Measurements from ENCODE around the gene SLC18A3.

The SLC18A3 gene

DNA sequence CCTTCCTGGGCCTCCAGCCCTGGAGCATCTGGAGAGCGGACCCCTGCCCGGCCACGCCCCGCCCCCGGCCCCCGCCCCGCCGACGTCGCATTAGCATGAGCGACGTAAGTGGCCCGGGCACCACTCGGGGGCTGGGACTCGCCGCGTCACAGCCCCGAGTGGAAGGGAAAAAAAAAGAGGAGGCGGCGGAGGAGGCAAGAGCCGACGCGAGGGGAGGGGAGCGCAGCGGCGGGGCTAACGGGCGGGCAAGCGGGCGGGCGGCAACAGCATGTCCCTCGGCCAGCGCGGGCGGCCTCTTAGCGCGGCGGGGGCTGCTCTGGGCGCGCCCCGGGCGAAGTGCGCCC is at the start of gene SLC18A3:
TSS of gene SLC18A3 (plus strand) at position 197 of the 344 bp plus-strand sequence. CDS start 431 bp downstream, outside the sequence.
- H3K36me3 ChIP-seq, result no peaks in the 10 kb centered on the region
- no peaks in the 10 kb centered on the region for H3K4me1 ChIP-seq (ENCODE audit: control insufficient read depth in 1 of 2, insufficient read depth in 1 of 2, low read depth in 1 of 2, low read length in 1 of 2)
- peaks cover 100% of the 10 kb centered on the region for H3K27me3 ChIP-seq
- H3K27ac ChIP-seq, result no peak within 1 kb of the TSS
- H3K4me3 ChIP-seq (ENCODE audit: low read depth in 1 of 2, low read length in 1 of 2), result no peak within 1 kb of the TSS
- H3K9me3 ChIP-seq, result no peaks in the 10 kb centered on the region
- TF ChIP-seq CTCF (IDR thresholded peaks at IDR 0.05), result no peak

DNA sequence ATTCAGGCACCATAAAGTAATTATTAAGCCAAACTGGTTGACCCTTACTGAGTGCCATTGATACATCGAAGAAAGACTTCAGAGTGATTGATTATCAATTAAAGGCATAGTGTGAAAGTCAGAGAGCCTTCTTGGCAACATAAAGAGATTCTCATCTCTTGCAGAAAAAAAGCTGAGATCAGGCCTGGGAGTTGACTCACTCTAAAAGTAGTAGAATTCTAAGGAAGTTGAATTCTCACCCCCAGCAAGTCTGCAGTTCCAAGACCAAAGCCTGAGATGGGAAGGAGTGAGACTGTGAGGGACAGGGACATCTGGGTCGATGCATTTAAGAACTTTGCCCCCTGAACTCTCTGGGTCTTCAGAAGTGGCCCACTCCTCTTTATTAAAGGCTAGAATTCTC is 49.6 kb upstream of the SLC18A3 start:
- Histone ChIP-seq H3K27ac (no peak overlapping the region), H3K36me3 (no peaks in the 10 kb centered on the region), H3K4me1 (ENCODE audit: control insufficient read depth in 1 of 2, insufficient read depth in 1 of 2, low read depth in 1 of 2, low read length in 1 of 2) (no peaks in the 10 kb centered on the region), H3K27me3 (peaks cover 64% of the 10 kb centered on the region), H3K4me3 (ENCODE audit: low read depth in 1 of 2, low read length in 1 of 2) (no peak overlapping the region), H3K9me3 (no peaks in the 10 kb centered on the region)
- TF ChIP-seq CTCF (IDR thresholded peaks at IDR 0.05), result no peak

DNA sequence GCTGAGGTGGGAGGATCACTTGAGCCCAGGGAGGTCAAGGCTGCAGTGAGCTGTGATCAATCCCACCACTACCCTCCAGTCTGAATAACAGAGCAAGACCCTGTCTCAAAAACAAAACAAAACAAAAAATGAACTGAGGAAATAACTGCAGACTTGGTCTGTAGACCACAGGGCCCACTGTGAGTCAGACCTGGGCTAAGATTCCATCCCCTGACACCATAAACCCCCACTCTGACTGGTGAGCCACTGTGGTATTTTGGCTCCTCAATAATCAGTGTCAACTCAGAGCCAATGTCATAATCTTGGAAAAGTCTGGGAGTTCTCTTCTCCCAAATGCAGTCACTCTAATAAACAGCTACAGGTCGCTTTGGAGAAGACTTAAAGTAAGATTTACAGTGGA is 47.2 kb upstream of the SLC18A3 start:
- Histone ChIP-seq H3K9me3 (no peaks in the 10 kb centered on the region), H3K27me3 (peaks cover 55% of the 10 kb centered on the region), H3K4me3 (ENCODE audit: low read depth in 1 of 2, low read length in 1 of 2) (no peak overlapping the region), H3K4me1 (ENCODE audit: control insufficient read depth in 1 of 2, insufficient read depth in 1 of 2, low read depth in 1 of 2, low read length in 1 of 2) (no peaks in the 10 kb centered on the region), H3K27ac (no peak overlapping the region), H3K36me3 (no peaks in the 10 kb centered on the region)
- no peak for TF ChIP-seq CTCF (IDR thresholded peaks at IDR 0.05)

DNA sequence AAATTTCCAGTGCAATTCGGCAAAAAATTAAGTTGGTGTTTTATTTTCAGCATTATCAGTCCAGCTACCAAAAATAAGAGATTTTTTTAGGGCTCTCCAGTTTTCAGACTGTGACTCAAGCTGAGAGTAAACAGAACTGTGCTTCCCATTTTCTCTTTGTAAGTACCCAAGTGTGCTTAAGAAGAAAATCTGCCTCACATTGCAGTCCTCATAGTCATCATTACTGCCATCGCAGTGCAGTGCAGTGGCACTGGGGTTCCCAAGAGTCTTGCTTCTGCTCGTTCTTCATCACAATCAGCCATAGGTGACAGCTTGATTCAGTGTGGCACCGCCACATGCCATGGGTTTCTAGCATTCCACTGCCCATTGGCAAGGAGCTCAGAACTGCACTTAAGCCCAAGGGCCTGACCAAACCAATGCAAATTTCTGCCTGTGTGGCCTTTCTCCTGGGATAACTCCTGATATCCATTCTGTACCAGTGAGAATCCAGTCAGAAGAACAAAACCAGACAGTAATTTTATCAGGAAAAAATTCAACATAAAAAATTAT is 45.6 kb upstream of the SLC18A3 start:
- Histone ChIP-seq H3K27ac (no peak overlapping the region), H3K4me3 (ENCODE audit: low read depth in 1 of 2, low read length in 1 of 2) (no peak overlapping the region), H3K27me3 (peaks cover 56% of the 10 kb centered on the region), H3K4me1 (ENCODE audit: control insufficient read depth in 1 of 2, insufficient read depth in 1 of 2, low read depth in 1 of 2, low read length in 1 of 2) (no peaks in the 10 kb centered on the region), H3K9me3 (no peaks in the 10 kb centered on the region), H3K36me3 (no peaks in the 10 kb centered on the region)
- no peak for TF ChIP-seq CTCF (IDR thresholded peaks at IDR 0.05)

DNA sequence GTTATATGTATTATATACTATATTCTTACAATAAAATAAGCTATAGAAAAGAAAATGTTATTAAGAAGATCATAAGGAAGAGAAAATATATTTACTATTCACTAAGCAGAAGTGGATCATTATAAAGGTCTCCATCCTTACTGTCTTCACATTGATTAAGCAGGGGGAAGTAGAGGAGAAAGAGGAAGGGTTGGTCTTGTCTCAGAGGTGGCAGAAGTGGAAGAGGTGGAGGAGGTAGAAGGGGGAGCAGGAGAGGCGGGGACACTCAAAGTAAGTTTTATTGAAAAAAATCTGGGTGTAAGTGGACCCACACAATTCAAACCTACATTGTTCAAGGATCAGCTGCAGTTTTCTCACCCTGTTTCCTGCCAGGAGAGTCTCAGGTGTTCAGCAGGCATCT is 42.3 kb upstream of the SLC18A3 start:
- no peaks in the 10 kb centered on the region for H3K9me3 ChIP-seq
- H3K27ac ChIP-seq, result no peak overlapping the region
- H3K36me3 ChIP-seq, result no peaks in the 10 kb centered on the region
- H3K4me1 ChIP-seq (ENCODE audit: control insufficient read depth in 1 of 2, insufficient read depth in 1 of 2, low read depth in 1 of 2, low read length in 1 of 2), result no peaks in the 10 kb centered on the region
- H3K4me3 ChIP-seq (ENCODE audit: low read depth in 1 of 2, low read length in 1 of 2), result no peak overlapping the region
- TF ChIP-seq CTCF (IDR thresholded peaks at IDR 0.05), result no peak
- H3K27me3 ChIP-seq, result peaks cover 35% of the 10 kb centered on the region

DNA sequence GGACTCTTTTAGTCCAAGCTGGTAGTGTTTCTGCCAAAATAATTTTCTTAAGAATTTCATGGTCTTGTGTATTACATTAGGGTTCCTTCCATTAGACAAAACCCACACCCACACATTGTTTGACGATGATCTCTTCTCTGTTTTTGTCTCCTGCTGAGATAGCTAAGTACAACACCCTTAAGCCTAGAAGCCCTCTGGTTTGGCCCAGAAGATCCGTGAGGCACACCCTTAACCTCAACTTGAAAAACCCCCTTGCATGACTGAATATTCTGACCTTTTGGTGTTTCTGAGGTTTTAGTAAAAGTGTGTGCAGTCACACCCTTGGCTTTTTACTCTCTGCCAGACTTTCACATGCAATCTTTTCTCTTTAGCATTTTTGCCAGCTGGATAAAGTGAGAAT is 41.9 kb upstream of the SLC18A3 start:
- Histone ChIP-seq H3K4me1 (ENCODE audit: control insufficient read depth in 1 of 2, insufficient read depth in 1 of 2, low read depth in 1 of 2, low read length in 1 of 2) (no peaks in the 10 kb centered on the region), H3K36me3 (no peaks in the 10 kb centered on the region), H3K4me3 (ENCODE audit: low read depth in 1 of 2, low read length in 1 of 2) (no peak overlapping the region), H3K9me3 (no peaks in the 10 kb centered on the region), H3K27ac (no peak overlapping the region), H3K27me3 (peaks cover 33% of the 10 kb centered on the region)
- TF ChIP-seq CTCF (IDR thresholded peaks at IDR 0.05), result no peak

All from neutrophil (primary cell).